Epithelial cell of proximal tubule (primary cell): ENCODE measurements around the gene CRACR2B. TPM values are rescaled to one million over a fixed set of nuclear protein-coding genes. Genes with fewer than 3 reads are reported as not detected.

Experiments
- DNase-seq: peaks from one replicate; pipeline ENCODE4 v3.0.0-alpha.2; 2011; ENCODE audit warnings: low read depth
- H3K4me3 ChIP-seq: 2 replicates; pipeline ENCODE4 v1.5.1; 2011; ENCODE audit warnings: low read depth, mild to moderate bottlenecking, low read length
- total RNA-seq: library from RNA; depleted of rRNA; stranded (reverse); fragments of >200 nt; gene quantifications from 2 replicates; pipeline ENCODE4 v1.2.3, GENCODE V29; 2015
- TF ChIP-seq, protein P1 (sequence below): conservative IDR thresholded peaks from 2 replicates; pipeline ENCODE4 v1.5.1; 2012; ENCODE audit warnings: low read depth, mild to moderate bottlenecking, low read length

CRACR2B gene
- total RNA-seq, 1 donor from 2014 or later = 55.7 TPM

DNA sequence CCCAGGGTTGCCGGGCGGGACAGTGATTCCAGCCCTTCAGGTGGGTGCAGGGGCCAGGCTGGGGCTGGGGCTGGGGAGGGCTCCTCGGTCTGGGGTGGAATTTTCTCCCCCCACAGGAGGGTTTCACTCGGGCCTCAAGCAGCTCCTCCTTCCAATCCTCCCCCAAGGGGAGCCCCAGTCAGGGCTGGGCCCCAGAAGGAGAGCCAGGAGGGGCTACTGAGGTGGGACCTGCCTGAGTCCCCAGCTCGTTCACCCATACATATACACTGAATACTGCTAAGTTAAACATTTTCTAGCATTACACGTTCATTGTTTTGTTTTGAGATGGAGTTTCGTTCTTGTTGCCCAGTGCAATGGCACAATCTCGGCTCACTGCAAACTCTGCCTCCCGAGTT, 1.5 kb upstream of the CRACR2B start:
- no peak overlapping the region for H3K4me3 ChIP-seq
- DNase-seq = no peak
- TF ChIP-seq, protein P1, sequence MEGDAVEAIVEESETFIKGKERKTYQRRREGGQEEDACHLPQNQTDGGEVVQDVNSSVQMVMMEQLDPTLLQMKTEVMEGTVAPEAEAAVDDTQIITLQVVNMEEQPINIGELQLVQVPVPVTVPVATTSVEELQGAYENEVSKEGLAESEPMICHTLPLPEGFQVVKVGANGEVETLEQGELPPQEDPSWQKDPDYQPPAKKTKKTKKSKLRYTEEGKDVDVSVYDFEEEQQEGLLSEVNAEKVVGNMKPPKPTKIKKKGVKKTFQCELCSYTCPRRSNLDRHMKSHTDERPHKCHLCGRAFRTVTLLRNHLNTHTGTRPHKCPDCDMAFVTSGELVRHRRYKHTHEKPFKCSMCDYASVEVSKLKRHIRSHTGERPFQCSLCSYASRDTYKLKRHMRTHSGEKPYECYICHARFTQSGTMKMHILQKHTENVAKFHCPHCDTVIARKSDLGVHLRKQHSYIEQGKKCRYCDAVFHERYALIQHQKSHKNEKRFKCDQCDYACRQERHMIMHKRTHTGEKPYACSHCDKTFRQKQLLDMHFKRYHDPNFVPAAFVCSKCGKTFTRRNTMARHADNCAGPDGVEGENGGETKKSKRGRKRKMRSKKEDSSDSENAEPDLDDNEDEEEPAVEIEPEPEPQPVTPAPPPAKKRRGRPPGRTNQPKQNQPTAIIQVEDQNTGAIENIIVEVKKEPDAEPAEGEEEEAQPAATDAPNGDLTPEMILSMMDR = no peak

DNA sequence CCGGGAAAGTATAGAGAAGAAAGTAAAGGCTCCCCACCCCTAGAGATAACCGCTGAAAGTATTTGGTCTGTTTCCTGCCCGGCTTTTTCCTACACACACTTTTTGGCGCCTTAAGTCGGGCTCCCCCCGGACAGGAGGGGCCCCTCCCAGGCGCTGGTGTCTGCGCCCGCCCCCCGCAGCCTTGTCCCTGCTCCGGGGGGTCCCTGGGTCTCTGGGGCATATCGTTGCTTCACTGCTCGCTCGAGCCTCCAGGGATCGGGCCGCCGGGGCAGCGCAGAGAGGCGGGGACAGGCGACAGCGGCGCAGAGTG, 928 bp upstream of the CRACR2B start:
- no peak for DNase-seq
- peak overlapping the region; percentile 48 for H3K4me3 ChIP-seq
- TF ChIP-seq, protein P1 = no peak

GRCh38 chr11:827146-827896, 398 bp upstream of the CRACR2B start:
- H3K4me3 ChIP-seq = peak overlapping the region; percentile 48
- TF ChIP-seq, protein P1 = no peak
- no peak for DNase-seq

DNA sequence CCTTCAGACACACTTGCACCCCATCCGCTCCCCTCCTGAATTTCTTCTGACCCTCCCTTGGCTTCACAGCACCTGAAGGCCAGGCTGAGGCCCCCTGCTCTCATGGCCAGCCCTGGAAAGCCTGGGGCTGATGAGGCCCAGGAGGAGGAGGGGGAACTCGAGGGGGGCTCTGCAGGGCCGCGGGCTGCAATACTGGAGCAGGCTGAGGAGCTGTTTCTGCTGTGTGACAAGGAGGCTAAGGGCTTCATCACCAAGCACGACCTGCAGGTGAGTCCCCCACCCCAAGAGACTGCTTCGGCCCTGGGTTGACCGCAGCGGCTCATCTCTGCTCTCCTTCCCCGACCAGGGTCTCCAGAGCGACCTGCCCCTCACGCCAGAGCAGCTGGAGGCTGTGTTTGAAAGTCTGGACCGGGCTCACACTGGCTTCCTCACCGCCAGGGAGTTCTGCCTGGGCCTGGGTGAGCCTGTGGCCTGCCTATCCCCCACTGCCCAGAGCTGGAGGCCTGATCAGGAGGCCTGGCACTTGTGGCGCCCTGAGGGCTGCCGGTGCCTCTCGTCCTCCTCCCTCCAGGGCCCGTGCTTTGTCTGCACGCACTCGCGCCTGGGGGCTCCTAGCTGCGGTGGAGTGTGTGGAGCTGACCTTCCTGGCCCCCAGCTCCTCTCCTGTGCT, 922 bp downstream of the CRACR2B start:
- no peak for DNase-seq
- H3K4me3 ChIP-seq = no peak overlapping the region
- TF ChIP-seq, protein P1 = no peak

DNA sequence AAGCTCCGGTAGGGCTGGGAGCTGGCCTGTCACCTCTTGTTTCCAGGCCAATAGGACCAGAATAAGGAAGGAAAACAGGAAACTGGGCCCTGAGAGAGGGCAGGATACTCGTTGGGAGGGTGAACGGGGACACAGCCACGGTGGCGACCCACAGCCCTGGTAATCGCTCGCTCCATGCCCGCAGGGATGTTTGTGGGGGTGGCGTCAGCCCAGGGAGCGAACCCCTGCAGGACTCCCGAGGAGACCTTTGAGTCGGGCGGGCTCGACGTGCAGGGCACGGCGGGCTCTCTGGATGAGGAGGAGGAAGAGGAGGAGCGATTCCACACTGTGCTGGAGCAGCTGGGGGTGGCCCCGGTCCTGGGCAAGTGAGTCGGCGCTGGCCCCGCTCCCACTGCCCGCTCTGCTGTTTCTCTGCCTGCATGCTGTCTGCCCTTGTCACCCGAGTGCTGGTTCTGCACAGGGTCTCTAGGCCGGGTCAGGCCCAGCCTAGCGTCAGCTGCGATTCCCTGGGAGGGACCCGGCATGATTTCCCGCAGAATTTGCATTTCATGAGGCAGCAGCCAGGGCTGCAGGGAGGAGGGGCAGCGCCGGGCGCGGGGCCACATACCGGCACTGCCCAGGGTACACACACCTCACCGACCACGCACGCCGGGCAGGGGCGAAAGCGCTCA, 1.6 kb downstream of the CRACR2B start:
- no peak for DNase-seq
- TF ChIP-seq, protein P1 = no peak
- peak overlapping the region; percentile 53 for H3K4me3 ChIP-seq

- TF ChIP-seq, protein P1 = no peak
- H3K4me3 ChIP-seq = peak overlapping the region; percentile 53
Observed at GRCh38 chr11:829847-830294, 2.2 kb downstream of the CRACR2B start.

More at GRCh38 chr11:829847-830294, 2.2 kb downstream of the CRACR2B start:
- DNase-seq = no peak
